ENCODE results near the gene ARNT2.

Gene ARNT2

DNA sequence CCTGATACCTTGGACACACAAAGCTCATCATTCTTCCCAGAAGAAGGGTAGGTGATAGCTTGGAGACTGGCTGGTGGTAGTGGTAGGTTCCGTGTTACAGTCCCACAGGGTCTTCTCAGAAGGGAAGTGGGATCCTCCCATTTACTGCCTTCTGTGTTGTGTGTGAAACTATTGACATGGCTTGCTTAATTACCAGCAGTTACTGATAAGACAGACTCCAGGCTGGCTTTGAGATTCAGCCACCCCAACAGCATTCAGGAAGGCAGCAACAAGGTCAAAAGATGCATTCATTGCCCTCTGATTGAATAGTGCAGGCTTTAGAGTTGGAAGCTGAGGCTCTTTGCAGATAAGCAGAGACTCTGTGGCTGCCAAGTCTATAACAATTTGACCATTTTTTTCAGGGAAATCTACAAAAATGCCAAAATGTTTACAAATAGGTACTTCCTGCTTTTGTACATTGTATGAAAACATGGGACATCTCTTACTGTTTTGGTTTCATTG, 7.7 kb downstream of the ARNT2 start:
- DNase-seq (ENCODE audit: low read depth, low spot score) = no peak

DNA sequence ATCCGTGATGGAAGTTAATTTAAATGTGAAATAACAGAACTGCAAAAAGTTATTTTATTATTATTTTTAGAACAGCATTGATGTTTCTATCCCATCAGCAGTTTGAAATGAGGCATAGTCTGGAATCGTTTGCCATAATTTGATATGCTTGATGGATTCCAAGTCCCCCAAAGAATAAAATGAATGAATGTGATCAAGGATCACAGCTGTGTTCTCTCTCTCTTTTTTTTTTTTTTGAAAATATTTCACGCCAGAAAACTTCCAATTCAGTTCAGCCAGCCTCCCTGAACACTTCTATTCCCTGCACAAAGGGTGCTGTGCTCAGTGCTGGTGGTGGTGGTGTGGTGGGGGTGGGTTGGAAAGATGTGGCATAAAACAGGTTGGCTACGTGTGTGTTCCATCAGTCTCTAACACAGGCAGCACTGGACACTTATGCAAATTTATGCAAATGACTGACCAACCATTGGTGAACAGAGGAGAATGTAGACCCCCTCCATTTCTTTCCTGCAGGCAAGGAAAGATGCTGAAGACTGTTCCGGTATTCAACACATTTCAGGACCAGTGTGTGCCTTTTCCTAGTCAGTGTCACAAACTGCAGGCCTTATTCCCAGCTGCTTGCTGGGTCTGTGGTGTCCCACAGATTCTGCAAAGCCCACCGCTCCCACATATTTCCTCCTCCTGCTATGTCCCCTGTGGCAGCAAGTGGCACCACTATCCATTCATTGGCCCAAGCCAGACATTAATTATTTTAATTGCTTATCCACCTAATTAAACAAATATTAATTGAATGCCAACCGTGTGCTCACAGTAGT, 10.6 kb downstream of the ARNT2 start:
- DNase-seq (ENCODE audit: low read depth, low spot score) = no peak

DNA sequence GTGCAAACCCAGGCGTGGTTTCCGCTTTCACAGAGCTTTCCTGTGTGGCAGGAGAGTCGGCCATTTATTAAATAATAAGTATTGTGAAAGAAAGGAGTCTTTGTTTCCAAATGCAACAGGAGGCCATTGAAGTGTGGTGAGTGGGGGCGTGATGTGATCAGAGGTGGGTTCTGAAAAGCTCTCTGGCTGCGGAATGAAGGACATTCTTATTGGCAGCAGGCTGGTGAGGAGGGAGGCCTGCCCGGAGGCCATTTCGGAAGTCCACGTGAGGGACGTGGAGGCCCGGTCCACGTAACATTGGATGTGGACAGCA, 11.1 kb downstream of the ARNT2 start:
- DNase-seq (ENCODE audit: low read depth, low spot score) = no peak

DNA sequence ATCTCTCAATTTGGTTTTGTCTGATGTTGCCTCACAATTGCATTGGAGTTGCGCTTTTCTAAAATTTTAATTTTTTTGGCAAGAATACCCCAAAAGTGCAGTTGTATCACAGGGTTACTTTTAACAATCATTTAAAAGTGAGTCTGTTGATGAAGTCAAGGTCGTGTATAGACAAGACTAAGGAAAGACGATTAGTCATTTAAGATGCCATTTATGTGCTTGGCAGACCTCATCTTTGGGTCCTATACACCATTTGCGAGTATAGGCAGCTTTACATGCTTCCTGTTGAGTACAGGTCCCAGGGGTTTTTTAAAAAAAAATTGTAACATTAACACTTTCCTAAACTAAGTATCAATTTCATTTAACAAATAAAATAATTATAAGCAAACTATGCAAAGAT, 12.5 kb downstream of the ARNT2 start:
- DNase-seq (ENCODE audit: low read depth, low spot score) = no peak

DNA sequence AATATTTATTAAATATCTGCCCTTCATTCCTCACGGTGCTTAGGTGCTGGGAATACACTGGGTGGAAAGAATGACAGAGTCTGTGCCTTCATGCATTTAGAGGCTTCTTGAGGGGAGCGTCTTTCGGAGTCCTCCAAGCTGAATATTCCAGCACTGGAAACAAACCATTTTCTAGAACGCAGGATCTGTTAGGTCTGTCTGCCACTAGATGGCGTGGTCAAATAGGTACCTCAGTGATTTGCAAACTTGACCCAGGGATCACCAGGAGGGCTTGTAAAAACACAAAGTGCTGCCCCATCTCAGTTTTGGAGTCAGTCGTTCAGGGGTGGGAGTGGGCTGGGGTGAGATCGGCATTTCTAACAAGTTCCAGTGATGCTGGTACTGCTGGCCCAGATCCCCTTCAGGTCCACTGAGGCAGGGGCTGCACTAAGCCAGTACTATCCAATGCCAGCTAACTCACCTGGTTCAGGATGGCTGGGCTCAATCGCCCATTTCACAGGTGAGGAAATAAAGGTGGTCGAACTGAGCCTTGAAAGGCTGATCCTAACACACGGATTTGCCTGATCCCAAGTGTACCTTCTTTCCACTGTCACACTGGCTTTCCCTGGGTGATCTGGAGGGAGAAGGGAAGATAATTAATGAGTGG, 14.8 kb downstream of the ARNT2 start:
- DNase-seq (ENCODE audit: low read depth, low spot score) = no peak

DNA sequence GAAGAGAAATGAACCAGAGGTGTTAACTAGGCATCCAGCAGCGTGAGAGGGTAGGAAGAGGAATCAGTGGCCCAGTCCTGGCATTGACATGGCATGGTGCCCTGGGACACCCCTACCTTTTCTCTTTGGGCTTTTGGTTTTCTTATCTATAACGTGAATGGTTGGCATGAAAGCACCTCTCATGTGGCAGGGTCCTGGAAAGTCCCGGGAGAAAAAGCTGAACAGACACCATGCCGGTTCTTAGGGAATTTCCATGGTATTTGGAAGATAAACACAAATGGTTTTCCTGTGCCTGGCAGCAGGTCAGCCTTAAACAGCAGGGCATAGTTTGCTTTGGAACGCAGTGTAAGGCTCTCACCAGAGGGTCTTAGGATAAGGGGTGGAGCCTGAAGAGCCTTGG, 15.4 kb downstream of the ARNT2 start:
- DNase-seq (ENCODE audit: low read depth, low spot score) = no peak

DNA sequence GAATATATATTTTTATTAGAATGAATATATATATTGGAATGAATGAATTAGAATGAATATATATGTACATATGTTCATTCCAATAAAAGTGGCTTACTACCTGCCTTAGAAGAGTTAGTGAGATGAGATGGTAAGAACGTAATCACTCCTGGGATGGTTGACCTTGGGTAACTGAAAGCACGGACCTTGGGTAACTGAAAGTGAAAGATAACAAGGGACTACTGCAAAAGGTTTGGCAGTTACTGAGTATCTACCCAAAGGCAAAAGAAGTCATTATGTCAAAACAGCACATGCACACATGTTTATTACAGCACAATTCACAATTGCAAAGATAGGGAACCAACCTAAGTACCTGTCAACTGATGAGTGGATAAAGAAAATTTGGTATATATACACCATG, 16.5 kb downstream of the ARNT2 start:
- no peak for DNase-seq (ENCODE audit: low read depth, low spot score)

DNA sequence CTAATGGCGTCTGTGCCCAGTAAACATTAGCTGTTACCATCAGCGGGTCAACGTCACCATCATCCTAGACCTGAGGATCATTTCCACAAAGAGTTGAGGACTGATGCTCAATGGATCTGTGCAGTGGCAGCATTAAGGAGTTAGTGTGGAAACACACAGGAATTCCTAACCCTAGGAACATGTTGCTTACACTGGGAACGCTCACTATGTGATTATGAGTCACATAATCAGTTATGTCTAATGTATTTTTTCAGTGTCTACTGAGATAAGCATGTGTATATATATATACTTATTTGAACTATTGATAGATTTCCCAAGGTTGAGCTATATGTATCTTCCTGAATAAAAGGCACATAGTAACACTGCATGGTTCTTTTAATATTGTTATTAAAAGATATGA, 19.0 kb downstream of the ARNT2 start:
- DNase-seq (ENCODE audit: low read depth, low spot score) = no peak

DNA sequence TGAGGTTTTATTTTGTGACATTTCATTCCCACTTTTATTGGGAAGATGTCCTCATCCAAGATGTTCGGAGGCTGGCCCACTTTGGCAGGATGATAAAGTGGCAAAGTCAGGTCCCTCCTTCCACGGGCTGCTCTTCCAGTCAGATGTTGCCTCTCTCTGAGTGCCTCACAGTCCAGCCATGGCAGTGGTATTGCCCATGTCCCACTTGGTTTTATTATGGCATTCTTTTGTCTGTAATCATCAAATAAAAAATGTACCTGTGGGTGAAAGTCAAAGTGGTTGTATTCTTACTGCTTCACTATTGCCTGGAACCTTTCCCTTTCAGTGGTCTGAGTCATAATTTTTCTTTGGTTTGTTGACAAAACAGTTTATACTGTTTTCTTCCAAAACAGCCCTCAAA, 20.2 kb downstream of the ARNT2 start:
- no peak for DNase-seq (ENCODE audit: low read depth, low spot score)

DNA sequence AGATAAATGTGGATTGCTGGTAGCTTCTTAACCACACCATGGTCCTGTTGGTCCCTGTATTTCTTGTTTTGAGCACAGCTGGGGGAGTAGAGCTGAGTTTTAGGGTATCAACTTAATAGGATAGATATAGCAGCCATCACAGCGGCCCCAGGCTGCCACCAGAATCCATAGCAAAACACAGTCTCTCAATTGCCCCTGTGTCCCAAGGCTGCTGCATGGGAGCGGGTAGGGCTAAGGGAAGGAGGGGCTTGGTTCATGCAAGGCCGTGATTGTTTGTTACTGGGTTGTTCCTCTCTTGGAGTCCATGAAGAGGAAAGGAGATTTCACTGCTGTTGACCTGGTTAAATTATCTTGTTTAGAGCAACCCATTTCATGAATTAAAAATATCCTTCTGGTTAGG, 22.1 kb downstream of the ARNT2 start:
- no peak for DNase-seq (ENCODE audit: low read depth, low spot score)

DNA sequence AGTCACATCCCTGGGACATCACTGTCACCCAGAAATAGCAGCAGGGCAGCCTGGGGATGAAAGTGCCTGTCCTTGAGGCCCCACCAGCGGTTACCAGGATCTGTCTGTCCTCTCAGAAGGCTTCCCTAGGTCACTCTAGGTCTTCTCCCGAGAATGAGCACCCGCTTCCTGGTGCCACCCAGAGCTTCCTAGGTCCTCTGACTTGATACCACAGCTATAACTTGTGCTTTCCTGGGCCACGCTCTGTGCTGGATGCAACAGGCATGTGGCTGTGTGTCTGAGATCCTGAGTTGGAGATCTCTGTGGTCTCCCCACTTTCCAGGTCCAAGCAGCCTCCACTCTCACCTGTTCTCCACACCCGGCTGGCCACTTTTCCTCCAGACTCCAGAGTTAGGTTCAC, 25.8 kb downstream of the ARNT2 start:
- DNase-seq (ENCODE audit: low read depth, low spot score) = no peak

DNA sequence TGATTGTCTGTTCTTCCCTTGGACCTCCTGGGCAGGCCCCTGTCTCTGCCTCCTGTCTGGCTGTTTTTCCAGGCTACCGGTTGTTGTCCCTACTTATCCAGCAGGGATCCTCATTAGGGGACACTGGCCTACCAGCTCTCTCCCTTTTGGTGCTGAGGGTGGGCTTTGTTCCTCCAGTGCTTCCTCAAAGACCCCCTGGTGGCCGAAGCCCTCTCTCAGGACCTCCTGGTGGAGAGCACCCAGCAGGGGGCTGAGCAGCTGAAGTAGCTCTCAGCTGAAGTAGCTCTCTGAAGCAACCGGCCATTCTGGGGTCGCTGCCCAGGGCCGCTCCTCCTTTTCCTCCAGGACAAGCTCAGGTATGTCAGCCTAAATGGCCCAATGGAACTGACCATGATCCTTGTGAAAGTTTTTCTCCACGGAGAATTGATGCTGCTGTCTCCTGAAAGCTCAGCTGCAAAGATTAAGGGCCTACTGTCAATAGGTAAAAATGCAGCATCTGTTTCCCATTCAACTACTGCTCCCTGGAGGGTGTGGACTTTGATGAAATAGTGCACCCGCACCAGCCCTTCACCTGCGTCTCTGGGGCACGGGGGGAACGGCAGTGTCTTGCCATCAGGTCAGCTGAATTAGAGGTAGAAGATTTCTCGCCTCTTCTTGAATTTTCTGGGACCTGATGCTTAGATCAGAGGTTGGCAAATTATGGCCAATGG, 27.6 kb downstream of the ARNT2 start:
- no peak for DNase-seq (ENCODE audit: low read depth, low spot score)

DNA sequence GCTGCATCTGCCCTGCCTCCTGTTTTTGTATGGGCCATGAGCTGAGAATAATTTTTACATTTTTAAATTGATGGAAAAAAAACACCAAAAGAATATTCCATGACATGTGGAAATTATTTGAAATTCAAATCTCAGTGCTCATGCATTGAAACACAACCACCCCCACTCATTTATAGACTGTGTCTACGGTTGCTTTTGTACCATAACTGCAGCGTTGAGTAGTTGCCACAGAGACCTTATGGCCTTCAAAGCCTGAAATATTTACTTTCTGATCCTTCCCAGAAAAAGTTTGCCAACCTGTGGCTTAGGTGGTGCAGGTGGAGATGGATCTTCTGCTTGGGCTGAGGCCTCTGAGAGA, 28.1 kb downstream of the ARNT2 start:
- no peak for DNase-seq (ENCODE audit: low read depth, low spot score)

DNA sequence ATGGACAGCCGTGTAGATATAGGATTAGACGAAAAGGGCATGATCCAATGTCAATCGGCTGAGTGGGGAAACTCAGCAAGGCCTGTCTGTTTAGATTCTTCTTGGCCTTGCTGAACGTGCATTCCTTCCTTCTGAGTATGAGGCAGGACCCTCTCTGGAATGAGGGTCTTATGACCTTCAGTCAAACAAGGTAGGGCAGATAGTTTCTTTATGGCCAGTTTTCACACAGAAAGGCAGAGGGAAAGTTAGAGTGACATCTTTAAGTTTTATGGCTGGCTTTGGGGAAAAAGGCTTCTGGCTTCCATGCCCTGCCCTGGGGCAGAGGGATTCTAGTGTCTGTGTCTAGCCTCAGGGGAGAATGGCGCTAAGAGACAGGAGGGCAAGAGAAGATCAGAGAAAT, 29.7 kb downstream of the ARNT2 start:
- DNase-seq (ENCODE audit: low read depth, low spot score) = no peak

DNA sequence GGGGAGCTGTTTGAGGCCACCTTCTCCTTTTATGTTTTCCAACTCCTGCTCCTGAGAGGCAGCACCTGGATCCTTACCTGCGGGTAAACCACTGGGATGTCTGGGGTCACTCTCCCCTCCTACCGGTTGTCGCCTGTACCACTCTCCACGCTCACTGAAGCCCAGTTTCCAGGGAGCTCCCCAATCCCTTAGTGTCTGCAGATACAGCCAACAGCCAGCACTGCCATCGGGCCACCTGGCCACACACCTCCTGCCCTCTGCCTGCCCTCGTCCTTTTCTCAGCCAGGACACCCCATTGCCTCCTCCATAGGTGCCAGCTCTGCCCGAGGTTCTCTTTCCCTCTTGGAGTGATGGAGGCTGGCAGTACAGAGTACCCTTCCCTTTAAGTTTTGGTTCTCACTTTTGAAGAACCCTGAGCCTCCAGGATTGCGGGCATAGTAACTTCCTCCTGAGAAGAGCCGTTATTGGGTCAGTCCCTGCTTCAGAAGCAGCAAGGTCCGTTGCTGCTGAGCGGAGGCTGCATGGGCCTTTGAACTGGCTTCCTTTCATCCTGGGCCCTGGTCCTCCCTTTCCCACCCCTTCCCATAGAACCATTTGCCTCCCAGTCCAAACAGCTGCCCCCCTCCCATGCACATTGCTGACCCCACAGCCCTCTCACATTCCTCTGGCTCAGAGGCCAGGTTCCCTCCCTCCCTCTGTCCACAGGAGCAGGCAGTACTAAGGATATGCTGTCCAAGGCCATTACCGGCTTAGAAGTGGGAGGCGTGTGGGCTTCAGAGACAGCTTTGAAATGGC, 30.9 kb downstream of the ARNT2 start:
- no peak for DNase-seq (ENCODE audit: low read depth, low spot score)

DNA sequence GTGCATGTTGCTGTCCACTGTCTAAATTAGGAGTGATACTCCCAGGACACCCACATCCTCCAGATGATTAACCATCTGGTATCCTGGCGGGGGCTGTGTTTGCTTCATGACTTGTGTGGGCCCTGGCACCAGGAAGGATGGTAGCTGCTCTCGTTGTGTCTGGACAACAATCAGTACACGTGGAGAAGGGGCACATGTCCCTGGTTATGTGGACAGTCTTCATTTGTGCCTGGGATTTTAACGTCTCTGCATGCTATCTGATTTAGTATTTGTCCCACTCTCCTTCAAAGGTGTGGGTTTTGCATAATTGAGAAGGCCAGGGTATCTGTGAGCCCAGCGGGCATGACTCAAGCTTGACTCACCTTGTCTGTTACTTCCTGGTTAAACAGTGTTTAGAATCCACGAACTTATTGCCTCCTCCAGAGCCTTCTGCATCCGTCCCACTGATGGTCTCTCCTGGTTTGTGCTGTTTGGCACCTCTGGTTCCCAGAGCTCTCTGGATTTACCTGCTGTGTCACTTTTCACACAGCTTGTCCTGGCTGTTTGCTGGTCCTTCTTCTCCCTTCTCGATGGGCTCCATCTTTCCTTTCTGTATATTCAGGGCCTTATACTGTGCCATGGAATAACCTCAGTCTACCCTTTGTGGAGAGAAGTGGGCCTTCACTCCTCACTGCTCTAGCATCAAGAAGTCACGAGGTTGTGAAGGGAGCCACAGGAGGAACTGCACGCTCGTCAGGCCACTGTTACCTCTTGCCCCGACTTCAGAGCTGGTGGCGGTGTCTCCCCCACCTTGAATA, 32.5 kb downstream of the ARNT2 start:
- no peak for DNase-seq (ENCODE audit: low read depth, low spot score)

DNA sequence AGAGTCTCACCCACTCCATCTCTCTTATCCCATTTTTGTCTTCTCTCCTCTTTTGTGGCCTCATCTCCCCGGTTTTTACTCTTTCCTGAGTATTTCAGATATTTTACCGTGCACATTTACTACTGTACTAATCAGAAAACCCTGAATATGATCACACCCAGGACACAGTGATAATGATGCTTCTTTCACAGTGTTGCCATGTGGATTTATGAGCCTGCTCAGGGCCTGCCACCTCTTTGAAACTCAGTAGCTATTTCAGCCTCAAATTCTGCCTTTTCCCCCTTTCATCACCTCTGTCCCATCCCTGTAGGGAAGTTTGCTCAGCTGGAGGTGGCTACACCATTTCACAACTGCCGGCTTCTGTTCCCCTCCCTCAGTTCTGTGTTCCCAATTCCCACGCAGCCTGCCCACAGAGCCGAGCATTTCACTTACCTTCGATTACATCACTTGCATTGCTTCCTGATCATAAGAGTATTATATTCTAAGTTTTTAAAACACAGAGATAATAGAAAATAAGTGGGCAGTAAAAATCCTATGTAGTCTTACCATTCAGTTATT, 33.2 kb downstream of the ARNT2 start:
- DNase-seq (ENCODE audit: low read depth, low spot score) = no peak

DNA sequence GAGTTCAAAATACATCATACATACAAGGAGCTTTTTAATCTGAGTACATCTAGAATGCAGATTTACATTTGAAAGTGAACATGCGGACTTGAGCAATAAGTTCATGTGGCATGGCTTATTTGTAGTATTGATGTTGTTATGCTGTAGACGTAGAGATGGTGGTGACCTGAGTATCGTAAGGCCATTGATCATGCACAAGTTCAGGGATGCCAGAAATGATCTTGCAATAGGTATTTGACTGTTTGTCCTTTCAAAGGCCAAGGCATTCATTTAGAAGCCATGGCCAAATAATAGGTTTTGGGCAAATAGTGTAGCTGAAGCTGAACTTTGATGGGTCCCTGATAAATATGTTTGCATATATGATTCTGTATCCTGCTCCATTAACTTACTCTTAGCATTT, 35.0 kb downstream of the ARNT2 start:
- DNase-seq (ENCODE audit: low read depth, low spot score) = no peak

DNA sequence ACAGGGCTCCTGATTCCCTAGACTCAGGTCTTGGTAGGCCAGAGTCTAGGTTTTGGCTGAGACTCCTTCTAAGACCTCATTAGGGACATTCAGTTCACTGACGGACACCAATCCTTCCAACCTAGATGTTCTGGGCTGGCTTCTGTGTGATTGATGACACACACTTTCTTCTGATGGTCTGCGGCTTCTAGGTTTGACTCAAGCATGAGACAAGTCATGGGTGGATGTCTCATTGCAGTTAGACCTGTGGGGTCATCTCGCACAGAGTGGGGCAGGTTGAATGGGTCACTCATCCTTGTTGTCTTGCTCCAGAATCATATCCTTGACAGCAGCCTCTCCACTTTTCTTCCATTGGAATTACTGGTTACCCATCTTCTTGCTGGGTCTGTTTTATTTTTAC, 35.8 kb downstream of the ARNT2 start:
- no peak for DNase-seq (ENCODE audit: low read depth, low spot score)

DNA sequence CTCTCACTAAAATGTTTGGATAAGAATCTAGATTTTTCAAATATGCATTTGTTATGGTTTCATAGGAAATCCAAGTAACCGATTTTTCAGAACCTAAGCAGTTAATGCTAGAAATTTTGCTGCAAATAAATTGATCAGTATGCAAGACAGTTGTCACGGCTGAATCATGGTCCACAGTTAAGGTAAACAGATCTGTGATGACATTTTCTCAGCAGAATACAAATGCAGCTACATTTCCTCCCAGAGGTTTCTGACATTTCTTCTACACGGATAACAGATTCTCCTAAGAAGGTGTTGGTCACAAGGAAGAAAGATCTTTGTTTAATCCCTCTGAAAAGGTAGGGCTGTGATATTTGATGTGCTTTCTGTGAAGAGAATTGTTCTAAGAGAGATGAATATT, 36.9 kb downstream of the ARNT2 start:
- no peak for DNase-seq (ENCODE audit: low read depth, low spot score)

DNA sequence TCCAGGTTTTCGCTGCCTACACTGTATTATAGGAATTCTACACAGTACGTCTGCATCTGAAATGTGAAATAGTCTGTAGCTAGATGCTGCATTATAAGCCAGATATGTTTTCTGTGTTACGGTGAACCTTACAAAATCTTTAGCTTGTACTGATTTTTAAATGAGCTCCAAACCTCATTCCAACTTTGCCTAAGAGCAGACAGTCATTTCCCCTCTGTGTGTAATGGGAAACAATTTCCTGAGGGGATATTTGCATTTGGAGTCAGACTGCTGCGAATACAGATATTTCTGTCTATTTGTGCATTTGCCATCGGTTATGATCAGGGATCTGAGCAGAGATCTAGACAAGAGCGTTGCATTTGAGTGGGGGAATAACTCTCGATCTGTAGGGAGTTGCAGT, 37.5 kb downstream of the ARNT2 start:
- DNase-seq (ENCODE audit: low read depth, low spot score) = no peak

Measured in smooth muscle cell of the brain vasculature (primary cell).